AG09319 (cell line): Measurements from ENCODE around the gene ZNF574.

ENCODE experiments used
- DNase-seq: peaks from one replicate; pipeline ENCODE4 v3.0.0-alpha.2; 2010; ENCODE audit warnings: low read depth; ENCODE audit errors: extremely low read depth
- TF ChIP-seq, protein P1 (sequence below): IDR thresholded peaks from 2 replicates; pipeline ENCODE4 v1.5.1; 2011; ENCODE audit warnings: low read depth, mild to moderate bottlenecking, inconsistent platforms, low read length, moderate library complexity

Gene ZNF574

DNA sequence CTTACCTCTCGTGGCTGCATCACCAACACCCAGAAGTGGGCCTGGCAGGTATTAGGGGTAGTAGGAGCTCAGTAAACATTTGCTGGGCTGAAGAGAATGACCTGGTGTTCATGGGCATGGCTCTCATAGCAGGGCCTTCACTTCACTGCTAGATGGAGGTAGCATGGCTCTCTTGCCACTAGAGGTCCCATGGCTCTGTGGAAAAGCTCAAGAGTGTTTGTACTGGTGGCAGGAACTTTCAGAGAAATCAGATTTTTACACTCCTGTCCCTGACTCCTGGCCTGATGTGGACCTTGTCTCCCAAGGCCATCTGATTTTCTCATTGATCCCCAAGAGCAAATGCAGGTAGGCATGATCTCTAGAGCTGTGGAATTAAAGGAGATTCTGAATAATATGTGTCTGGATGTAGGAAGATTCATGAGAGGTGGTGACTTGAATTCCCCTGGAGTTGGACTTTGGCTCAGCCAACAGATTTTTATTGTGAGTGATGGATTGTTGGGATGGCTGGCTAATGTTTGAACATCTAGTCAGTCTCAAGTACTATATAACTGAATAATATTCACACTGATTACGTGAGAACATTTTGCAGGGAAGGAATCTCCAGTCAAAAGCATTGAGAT is 5.7 kb downstream of the ZNF574 start:
- TF ChIP-seq, protein P1, sequence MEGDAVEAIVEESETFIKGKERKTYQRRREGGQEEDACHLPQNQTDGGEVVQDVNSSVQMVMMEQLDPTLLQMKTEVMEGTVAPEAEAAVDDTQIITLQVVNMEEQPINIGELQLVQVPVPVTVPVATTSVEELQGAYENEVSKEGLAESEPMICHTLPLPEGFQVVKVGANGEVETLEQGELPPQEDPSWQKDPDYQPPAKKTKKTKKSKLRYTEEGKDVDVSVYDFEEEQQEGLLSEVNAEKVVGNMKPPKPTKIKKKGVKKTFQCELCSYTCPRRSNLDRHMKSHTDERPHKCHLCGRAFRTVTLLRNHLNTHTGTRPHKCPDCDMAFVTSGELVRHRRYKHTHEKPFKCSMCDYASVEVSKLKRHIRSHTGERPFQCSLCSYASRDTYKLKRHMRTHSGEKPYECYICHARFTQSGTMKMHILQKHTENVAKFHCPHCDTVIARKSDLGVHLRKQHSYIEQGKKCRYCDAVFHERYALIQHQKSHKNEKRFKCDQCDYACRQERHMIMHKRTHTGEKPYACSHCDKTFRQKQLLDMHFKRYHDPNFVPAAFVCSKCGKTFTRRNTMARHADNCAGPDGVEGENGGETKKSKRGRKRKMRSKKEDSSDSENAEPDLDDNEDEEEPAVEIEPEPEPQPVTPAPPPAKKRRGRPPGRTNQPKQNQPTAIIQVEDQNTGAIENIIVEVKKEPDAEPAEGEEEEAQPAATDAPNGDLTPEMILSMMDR, result peak; percentile 57
- DNase-seq, result no peak

DNA sequence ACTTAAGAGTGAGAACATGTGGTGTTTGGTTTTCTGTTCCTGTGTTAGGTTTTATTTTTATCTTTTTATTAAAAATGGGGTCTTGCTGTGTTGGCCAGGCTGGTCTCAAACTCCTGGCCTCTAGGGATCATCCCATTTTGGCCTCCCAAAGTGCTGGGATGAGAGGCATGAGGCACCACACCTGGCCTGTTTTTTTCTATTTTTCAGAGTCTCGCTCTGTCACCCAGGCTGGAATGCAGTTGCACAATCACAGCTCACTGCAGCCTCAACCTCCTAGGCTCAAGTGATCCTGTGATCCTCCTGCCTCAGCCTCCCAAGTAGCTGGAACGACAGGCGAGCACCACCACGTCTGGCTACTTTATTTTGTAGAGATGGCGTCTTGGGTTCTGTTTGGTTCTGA is 7.6 kb downstream of the ZNF574 start:
- TF ChIP-seq, protein P1, result no peak

DNA sequence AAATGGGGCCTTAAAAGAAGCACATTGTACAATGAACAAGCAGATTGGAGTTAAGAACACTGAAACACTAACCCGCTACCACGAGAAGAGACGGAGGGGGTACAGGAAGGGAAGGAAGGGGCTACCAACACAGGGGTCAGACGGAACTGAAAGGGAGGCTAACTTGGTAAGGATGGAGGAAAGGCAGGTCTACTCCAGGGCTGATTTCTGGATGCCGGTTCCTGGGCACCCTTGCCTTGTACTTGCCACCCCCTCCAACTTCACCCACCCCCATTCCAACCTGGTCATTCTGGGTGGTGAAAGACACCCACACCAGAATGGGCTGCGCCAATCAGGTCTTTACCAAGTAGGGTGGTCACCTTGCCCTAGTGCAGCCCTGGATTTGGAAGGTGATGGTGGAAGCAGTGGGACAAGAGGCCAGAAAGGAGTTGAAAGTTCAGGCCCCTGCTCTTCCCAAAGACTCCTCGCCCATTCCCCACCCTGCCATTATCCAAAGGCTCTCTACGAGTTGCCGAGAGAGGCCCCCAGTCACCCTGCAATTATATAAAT is 10.3 kb downstream of the ZNF574 start:
- DNase-seq, result no peak
- TF ChIP-seq, protein P1, result no peak

More for the DNA sequence above, 7.6 kb downstream of the ZNF574 start:
- DNase-seq, result no peak

GRCh38 chr19:42086770-42087550 is 11.0 kb downstream of the ZNF574 start:
- TF ChIP-seq, protein P1, result no peak
- DNase-seq, result no peak

- TF ChIP-seq, protein P1, result no peak
- DNase-seq, result peak; percentile 30
These were observed 12.7 kb downstream of the ZNF574 start for GRCh38 chr19:42088471-42089190.

DNA sequence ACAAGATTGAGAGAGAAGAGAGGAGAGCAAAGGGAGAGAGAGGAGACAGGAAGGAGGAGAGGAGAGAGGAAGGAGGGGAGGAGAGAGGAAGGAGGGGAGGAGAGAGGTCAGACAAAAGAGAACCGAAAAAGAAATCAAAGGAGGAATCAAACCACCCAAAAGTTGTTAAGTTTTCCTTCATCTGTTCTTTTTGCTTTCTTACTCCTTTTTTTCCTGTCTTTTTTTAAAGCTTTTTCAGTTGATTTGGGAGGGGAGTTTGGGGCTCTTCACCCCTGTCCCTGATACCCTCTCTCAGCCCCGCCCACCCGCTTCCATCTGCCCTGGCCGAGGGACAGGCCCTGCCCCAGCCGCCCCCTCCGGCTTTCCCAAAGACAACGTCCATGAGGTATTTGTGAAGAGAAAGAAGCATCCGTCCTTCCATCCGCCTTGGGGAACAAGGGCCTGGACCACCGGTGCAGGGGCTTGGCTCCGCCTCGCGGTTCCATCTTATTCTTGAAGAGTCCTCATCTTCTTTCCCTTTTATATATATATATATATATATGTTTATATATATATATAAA is 13.3 kb downstream of the ZNF574 start:
- TF ChIP-seq, protein P1, result no peak
- no peak for DNase-seq
